ENCODE data around the gene ANKRD63.
A peak's percentile ranks its signal among the peaks of the same experiment; 100 is the strongest.

Gene ANKRD63

DNA sequence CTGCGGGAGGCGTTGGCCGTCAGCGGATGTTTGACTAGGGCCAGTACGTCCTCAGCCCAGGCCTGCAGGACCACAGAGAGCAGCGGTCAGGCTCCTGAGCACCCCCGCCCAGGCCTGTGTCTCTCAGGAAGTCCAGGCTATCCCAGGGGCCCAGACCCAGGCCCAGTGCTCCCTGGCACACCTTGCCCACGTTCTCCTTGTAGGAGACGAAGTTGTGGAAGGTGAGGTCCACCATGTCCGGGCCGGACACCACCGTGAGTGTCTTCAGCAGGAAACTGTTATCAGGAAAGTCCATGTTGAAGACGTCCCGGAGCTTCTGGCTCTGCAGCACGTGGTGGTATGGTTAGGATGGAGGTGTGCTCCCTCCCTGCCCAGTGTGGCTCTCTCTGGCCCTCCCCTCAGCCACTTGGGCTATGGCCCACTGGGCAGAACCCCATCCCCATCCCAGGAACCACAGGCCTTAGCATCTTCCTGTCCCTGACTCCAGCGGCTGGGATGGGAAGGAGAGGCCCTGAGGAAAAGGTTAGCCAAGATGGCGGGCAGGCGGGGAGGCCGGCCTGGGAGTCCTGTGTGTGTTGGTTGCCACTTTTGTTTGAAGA is 19.5 kb upstream of the ANKRD63 start:
- no peak for TF ChIP-seq OSR1 (CRISPR knock-in tag; IDR thresholded peaks at IDR 0.05)
- TF ChIP-seq ZFP3 (CRISPR knock-in tag; IDR thresholded peaks at IDR 0.05) = no peak
- TF ChIP-seq PPARA (CRISPR knock-in tag; IDR thresholded peaks at IDR 0.05; ENCODE audit: borderline replicate concordance) = no peak
- TF ChIP-seq, protein P1, sequence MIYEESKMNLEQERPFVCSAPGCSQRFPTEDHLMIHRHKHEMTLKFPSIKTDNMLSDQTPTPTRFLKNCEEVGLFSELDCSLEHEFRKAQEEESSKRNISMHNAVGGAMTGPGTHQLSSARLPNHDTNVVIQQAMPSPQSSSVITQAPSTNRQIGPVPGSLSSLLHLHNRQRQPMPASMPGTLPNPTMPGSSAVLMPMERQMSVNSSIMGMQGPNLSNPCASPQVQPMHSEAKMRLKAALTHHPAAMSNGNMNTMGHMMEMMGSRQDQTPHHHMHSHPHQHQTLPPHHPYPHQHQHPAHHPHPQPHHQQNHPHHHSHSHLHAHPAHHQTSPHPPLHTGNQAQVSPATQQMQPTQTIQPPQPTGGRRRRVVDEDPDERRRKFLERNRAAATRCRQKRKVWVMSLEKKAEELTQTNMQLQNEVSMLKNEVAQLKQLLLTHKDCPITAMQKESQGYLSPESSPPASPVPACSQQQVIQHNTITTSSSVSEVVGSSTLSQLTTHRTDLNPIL (CRISPR knock-in tag; IDR thresholded peaks at IDR 0.05; ENCODE audit: low read depth) = no peak
- TF ChIP-seq ZNF565 (CRISPR knock-in tag; conservative IDR thresholded peaks at IDR 0.05; ENCODE audit: low read depth) = no peak
- no peak for TF ChIP-seq ZC3H10 (CRISPR knock-in tag; IDR thresholded peaks at IDR 0.05)
- no peak for TF ChIP-seq TCF4 (CRISPR knock-in tag; IDR thresholded peaks at IDR 0.05; ENCODE audit: borderline replicate concordance)
- no peak for TF ChIP-seq RARB (CRISPR knock-in tag; IDR thresholded peaks at IDR 0.05)
- TF ChIP-seq ZNF70 (CRISPR knock-in tag; IDR thresholded peaks at IDR 0.05) = no peak
- TF ChIP-seq, protein P2, sequence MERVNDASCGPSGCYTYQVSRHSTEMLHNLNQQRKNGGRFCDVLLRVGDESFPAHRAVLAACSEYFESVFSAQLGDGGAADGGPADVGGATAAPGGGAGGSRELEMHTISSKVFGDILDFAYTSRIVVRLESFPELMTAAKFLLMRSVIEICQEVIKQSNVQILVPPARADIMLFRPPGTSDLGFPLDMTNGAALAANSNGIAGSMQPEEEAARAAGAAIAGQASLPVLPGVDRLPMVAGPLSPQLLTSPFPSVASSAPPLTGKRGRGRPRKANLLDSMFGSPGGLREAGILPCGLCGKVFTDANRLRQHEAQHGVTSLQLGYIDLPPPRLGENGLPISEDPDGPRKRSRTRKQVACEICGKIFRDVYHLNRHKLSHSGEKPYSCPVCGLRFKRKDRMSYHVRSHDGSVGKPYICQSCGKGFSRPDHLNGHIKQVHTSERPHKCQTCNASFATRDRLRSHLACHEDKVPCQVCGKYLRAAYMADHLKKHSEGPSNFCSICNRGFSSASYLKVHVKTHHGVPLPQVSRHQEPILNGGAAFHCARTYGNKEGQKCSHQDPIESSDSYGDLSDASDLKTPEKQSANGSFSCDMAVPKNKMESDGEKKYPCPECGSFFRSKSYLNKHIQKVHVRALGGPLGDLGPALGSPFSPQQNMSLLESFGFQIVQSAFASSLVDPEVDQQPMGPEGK (CRISPR knock-in tag; IDR thresholded peaks at IDR 0.05; ENCODE audit: borderline replicate concordance) = no peak
- TF ChIP-seq, protein P3, sequence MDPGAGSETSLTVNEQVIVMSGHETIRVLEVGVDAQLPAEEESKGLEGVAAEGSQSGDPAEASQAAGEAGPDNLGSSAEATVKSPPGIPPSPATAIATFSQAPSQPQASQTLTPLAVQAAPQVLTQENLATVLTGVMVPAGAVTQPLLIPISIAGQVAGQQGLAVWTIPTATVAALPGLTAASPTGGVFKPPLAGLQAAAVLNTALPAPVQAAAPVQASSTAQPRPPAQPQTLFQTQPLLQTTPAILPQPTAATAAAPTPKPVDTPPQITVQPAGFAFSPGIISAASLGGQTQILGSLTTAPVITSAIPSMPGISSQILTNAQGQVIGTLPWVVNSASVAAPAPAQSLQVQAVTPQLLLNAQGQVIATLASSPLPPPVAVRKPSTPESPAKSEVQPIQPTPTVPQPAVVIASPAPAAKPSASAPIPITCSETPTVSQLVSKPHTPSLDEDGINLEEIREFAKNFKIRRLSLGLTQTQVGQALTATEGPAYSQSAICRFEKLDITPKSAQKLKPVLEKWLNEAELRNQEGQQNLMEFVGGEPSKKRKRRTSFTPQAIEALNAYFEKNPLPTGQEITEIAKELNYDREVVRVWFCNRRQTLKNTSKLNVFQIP (CRISPR knock-in tag; IDR thresholded peaks at IDR 0.05; ENCODE audit: borderline replicate concordance, low read depth) = no peak
- no peak for TF ChIP-seq ZNF8 (CRISPR knock-in tag; IDR thresholded peaks at IDR 0.05)
- TF ChIP-seq TOX (CRISPR knock-in tag; IDR thresholded peaks at IDR 0.05; ENCODE audit: borderline replicate concordance) = no peak
- TF ChIP-seq ARNTL (CRISPR knock-in tag; IDR thresholded peaks at IDR 0.05; ENCODE audit: borderline replicate concordance, low read depth) = no peak

DNA sequence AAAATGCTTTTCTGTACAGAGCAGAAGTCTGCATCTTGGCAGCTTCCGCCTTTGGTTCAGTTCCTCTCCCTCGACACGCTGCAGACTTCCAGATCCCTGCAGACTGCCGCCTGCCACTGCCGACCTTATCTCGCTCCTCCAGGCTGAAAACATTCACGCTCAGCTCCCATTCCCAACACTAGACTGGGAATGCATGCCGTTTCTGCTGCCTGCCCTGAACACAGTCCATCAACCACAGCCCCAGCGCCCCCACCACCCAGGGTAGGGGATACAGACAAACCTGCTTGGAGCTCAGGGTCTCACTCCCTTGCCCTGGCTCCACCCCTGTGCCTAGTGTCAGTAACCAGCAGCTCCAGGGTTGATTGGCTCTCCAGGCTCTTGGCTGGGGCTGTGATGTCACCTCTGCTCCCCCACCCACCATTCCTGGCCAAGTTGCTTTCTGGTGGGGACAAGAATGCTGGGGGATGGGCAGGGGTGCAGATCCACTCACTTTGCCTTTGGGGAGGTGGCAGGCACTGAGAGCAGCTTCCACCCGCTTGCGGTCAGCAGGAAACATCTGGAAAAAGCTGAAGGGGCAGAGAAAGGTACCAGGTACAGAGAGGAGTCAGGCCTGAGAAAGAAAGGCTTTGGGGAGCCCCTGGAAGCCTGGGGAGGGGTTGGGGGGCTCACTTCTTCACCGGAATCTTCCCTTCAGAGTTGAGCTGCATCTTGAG is 18.8 kb upstream of the ANKRD63 start:
- ATAC-seq = peak; percentile 62; the same call in 2 of the 3 replicates
- no peak for TF ChIP-seq ISL1 (CRISPR knock-in tag; IDR thresholded peaks at IDR 0.05)
- TF ChIP-seq ESRRG (CRISPR knock-in tag; IDR thresholded peaks at IDR 0.05) = no peak
- TF ChIP-seq BACH2 (CRISPR knock-in tag; IDR thresholded peaks at IDR 0.05; ENCODE audit: borderline replicate concordance) = no peak
- TF ChIP-seq TCF4 (CRISPR knock-in tag; IDR thresholded peaks at IDR 0.05; ENCODE audit: borderline replicate concordance) = no peak
- TF ChIP-seq ZFP30 (CRISPR knock-in tag; IDR thresholded peaks at IDR 0.05) = no peak
- TF ChIP-seq ZFP3 (CRISPR knock-in tag; IDR thresholded peaks at IDR 0.05) = no peak
- TF ChIP-seq, protein P4, sequence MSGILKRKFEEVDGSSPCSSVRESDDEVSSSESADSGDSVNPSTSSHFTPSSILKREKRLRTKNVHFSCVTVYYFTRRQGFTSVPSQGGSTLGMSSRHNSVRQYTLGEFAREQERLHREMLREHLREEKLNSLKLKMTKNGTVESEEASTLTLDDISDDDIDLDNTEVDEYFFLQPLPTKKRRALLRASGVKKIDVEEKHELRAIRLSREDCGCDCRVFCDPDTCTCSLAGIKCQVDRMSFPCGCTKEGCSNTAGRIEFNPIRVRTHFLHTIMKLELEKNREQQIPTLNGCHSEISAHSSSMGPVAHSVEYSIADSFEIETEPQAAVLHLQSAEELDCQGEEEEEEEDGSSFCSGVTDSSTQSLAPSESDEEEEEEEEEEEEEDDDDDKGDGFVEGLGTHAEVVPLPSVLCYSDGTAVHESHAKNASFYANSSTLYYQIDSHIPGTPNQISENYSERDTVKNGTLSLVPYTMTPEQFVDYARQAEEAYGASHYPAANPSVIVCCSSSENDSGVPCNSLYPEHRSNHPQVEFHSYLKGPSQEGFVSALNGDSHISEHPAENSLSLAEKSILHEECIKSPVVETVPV (CRISPR knock-in tag; IDR thresholded peaks at IDR 0.05) = no peak
- no peak for TF ChIP-seq ZNF565 (CRISPR knock-in tag; conservative IDR thresholded peaks at IDR 0.05; ENCODE audit: low read depth)
- no peak for TF ChIP-seq OSR1 (CRISPR knock-in tag; IDR thresholded peaks at IDR 0.05)
- no peak for TF ChIP-seq ZNF8 (CRISPR knock-in tag; IDR thresholded peaks at IDR 0.05)
- TF ChIP-seq, protein P5, sequence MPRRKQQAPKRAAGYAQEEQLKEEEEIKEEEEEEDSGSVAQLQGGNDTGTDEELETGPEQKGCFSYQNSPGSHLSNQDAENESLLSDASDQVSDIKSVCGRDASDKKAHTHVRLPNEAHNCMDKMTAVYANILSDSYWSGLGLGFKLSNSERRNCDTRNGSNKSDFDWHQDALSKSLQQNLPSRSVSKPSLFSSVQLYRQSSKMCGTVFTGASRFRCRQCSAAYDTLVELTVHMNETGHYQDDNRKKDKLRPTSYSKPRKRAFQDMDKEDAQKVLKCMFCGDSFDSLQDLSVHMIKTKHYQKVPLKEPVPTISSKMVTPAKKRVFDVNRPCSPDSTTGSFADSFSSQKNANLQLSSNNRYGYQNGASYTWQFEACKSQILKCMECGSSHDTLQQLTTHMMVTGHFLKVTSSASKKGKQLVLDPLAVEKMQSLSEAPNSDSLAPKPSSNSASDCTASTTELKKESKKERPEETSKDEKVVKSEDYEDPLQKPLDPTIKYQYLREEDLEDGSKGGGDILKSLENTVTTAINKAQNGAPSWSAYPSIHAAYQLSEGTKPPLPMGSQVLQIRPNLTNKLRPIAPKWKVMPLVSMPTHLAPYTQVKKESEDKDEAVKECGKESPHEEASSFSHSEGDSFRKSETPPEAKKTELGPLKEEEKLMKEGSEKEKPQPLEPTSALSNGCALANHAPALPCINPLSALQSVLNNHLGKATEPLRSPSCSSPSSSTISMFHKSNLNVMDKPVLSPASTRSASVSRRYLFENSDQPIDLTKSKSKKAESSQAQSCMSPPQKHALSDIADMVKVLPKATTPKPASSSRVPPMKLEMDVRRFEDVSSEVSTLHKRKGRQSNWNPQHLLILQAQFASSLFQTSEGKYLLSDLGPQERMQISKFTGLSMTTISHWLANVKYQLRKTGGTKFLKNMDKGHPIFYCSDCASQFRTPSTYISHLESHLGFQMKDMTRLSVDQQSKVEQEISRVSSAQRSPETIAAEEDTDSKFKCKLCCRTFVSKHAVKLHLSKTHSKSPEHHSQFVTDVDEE (CRISPR knock-in tag; IDR thresholded peaks at IDR 0.05) = no peak
- no peak for TF ChIP-seq SNAI2 (CRISPR knock-in tag; IDR thresholded peaks at IDR 0.05)
- TF ChIP-seq PPARA (CRISPR knock-in tag; IDR thresholded peaks at IDR 0.05; ENCODE audit: borderline replicate concordance) = no peak
- TF ChIP-seq, protein P3 (CRISPR knock-in tag; IDR thresholded peaks at IDR 0.05; ENCODE audit: borderline replicate concordance, low read depth) = no peak
- no peak for TF ChIP-seq ZNF70 (CRISPR knock-in tag; IDR thresholded peaks at IDR 0.05)
- TF ChIP-seq, protein P1 (CRISPR knock-in tag; IDR thresholded peaks at IDR 0.05; ENCODE audit: low read depth) = no peak
- TF ChIP-seq GLIS3 (CRISPR knock-in tag; IDR thresholded peaks at IDR 0.05) = no peak
- TF ChIP-seq ZC3H10 (CRISPR knock-in tag; IDR thresholded peaks at IDR 0.05) = no peak
- TF ChIP-seq, protein P2 (CRISPR knock-in tag; IDR thresholded peaks at IDR 0.05; ENCODE audit: borderline replicate concordance) = no peak
- no peak for TF ChIP-seq CSDC2 (CRISPR knock-in tag; IDR thresholded peaks at IDR 0.05)

More for the DNA sequence above, 19.5 kb upstream of the ANKRD63 start:
- no peak for ATAC-seq

Measured in SK-N-SH treated with all-trans-retinoic acid at 6 μM for 48 hours (cell line).